Right forelimb (tissue), 1 donor: ENCODE results near the gene FBRSL1.
A peak's percentile ranks its signal among the peaks of the same experiment; 100 is the strongest.

ENCODE experiments used
- DNase-seq: peaks from one replicate; pipeline ENCODE4 v3.0.0-alpha.2; 2018

The FBRSL1 gene

DNA sequence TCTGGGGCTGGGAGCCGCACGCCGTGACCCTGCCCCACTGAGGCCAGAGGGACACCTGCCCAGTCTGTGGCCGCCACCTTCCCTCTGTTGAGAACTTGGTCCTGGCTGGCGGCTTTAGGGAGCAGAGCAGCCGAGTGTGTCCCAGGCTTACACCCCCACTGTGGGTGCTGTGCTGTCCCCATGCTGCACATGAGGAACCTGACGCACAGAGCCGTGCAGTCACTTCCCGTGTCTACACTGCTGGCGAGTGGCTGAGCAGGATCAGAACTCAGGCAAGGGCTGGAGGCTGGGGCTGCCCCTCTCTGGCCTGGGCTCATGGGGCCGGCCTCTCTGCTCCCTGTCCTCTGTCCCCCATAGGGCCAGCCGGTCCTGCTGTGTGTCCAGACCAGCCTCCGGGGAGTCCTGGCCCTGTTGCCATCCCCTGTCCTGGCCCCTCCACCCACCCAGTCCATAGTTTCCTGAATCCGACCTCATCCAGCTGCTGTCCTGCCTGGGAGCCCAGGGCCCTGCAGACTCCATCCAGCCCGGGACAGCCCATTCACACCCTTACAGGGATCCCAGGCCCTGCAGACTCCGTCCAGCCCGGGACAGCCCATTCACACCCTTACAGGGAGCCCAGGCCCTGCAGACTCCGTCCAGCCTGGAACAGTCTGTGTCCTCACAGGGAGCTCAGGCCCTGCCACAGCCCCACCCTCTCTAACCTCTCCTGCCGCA is 10.3 kb downstream of the FBRSL1 start:
- no peak for DNase-seq

DNA sequence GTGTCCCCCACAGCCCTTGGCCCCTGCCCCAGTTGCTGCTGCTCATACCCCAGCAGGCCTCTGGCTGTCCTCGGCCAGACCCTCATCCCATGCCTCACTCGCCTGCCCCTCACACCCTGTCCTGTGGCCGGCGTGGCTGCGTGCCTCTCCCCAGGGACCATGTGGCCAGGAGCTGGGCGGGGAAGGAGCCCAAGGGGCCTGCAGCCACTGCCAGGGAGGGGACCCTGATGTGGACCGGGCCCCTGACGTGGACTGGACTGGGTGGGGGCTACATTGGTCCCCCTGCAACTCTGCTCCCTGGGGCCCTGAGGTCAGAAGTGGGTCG is 10.9 kb downstream of the FBRSL1 start:
- DNase-seq = no peak

DNA sequence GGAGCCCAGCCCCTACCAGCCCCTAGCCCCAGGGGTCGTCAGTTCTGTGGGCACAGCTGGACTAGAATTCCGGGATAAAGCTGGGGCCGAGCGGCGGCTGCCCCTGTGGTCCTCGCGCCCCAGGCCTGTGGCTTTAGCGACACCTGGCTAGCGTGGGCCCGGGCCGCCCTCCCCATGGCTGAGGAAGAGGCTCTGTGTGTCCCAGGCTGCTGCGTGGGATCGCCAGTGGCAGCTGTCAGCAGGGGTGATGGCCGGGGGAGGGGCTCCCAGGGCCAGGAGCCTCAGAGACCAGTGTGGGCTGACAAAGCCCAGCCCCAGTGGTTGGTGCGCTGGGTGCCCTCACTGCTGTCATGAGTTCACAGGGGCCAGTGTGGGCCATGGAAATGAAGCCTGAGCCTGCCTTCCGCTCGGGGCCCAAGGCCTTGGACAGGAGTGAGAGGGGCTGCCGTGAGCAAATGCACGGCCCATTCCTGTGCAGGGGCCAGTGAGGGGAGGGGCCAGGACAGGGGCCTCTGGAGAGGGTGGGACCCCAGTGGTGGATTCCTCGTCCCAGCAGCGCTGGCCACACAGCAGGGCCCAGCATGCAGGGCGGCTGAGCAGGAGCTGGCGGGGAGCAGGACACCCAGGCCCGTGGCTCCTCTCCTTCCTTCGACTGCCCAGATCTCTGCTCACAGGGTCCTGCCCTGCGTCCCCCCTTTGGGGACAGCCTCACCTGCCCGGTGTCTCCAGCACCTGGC is 11.4 kb downstream of the FBRSL1 start:
- DNase-seq = no peak

- no peak for DNase-seq
Measured at GRCh38 chr12:132502149-132502881, 12.4 kb downstream of the FBRSL1 start.

- no peak for DNase-seq
Measured at GRCh38 chr12:132502882-132503193, 12.9 kb downstream of the FBRSL1 start.

- no peak for DNase-seq
Measured at GRCh38 chr12:132503618-132504204, 13.8 kb downstream of the FBRSL1 start.

DNA sequence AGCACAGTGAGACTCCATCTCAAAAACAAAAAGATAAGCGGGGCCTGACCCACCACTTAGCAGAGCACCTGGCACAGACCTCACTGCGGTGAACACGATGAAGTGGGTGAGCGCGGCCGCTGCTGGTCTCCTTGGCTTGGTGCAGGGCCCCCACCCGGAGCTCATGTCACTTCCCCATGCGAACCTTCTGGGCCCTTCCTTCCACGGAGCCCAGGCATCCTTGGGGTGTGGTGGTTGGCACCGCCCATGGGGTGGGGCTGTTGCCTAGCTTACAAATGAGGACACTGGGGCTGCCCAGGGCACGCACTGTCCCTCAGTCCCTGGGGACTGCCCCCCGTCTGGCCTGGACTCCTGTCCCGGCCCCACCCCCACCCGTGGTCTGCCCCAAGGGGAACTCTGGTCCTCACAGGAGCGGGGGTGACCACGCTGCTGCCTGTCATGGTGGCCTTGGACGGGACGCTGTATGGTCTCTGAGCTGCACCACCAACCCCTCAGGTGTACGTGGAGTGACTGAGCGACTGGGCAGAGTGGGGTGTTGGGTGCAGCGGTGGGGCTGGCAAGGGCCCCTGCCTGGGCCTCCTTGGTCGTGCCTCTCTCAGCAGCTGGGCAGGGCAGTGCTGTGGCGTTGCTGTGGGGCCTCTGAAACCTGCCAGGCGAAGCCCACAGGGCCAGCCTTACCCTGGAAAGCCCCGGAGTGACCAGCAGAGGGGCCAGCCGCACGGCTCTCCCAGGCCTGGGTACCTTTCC is 15.3 kb downstream of the FBRSL1 start:
- no peak for DNase-seq

DNA sequence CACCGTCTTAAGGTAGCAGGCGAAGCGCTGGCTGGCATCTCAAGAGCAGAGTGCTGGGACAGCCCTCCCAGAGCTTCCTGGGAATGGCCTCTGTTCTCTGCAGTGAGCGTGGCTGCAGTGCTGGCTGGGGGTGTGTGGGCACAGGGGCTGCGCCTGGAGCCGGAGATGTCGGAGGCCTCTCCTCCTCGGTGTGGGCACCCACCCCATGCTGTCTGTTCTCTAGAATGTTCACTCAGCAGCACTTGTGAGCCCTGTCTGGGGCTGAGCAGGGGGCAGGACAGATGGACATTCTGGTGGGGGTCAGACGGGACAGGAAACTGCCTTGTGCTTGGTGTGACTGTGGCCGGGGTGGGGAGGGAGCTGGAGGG is 15.9 kb downstream of the FBRSL1 start:
- DNase-seq = no peak

DNA sequence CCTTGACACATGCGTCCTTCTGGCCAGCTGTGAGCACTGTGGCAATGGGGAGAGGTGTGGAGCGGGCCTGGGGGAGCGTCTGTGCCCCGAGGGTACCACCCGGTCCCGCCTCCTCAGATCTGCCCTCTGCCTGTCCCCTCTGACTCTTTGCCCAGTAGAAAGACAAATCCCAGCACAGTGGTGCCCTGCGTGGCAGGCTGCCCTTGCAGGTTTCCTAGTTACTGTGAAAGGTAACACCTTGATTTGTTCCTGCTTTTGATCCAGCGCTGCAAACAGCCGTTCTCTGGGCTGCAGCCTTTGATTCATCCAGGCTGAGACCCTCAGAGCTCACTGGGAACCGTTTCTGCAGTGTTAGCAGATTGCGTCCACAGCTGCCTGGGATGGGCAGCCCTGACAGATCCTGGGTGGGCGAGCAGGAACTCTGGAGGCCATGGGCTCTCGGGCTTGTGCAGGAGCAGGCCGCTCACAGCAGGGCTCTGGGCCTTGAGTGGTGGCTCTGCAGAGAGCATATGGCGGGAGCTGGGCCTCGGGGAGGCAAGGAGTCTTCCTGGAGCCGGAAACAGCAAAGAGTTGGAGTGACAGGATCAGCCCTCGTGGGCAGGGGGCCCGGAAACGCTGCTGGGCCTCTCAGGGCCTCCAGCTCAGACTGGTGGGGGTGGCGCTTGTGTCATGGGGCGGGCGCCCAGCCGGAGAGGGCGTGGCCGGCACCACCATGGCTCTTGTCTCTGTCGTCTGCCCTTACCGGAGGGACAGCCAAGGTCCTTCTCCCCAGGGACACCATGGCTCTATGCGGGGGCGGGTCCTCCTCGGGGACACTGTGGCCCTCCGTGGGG is 16.6 kb downstream of the FBRSL1 start:
- peak; percentile 83 for DNase-seq

DNA sequence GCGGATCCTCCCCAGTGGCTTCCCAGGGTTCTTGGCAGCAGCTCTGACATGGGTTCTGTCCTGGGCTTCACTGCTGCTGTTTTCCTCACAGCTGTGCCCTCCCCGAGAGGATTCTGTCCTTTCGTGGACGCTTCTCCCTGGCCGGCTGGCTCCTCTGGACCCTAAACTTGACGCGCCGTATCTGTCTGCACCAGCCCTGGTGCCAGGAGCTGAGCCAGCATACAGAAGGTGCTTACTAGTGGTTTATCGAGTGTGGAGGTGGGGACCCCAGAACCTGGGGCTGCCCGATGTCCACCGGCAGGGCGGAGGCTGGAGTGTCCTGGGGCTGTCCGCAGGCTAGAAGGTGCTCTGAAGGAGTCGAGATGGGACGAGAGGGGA is 17.2 kb downstream of the FBRSL1 start:
- DNase-seq = no peak

DNA sequence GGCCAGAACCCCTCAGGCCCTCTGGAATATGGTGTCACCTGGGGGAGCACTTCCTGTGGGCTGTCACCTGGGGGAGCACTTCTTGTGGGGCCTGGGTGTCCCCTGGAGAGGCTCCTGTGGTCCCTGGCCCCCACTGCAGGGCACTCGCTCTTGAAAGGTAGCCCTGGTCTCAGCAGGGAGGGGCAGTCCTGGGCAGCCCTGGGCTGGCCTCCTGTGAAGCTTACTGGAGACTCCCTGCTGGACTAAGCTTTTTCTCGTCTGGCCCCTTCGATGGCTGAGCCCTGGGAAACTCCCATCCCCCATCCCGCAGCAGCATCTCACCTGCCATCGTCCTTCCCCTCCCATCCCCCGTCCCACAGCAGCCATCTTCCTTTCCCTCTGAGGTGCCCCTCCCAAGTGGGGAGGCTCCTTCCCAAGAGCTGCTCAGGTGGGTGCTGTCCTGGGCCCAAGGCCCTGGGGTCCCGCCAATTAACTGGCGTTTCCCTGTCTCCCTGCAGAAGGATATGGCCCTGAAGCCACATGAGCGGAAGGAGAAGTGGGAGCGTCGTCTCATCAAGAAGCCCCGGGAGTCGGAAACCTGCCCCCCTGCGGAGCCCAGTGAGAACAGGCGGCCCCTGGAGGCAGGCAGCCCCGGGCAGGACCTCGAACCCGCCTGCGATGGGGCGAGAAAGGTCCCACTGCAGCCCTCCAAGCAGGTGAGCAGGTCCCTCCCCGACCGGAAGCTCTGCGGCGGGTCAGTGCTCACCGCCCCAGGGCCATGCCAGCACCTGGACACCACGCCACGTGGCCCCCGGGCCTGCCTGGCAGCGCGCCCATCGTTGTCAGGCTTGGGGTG is 17.9 kb downstream of the FBRSL1 start:
- no peak for DNase-seq

DNA sequence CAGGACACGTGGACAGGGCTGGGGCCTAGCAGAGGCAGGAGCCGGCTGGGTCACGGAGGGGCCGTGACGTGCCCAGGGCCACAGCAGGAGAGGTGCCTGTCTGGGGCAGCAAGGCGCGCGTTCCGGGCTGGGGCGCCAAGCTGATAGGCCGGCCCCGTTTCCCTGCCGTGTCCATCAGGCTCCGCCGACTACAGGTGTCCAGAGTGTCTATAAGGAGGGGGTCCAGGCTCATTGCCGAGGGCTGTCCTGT is 18.5 kb downstream of the FBRSL1 start:
- no peak for DNase-seq

DNA sequence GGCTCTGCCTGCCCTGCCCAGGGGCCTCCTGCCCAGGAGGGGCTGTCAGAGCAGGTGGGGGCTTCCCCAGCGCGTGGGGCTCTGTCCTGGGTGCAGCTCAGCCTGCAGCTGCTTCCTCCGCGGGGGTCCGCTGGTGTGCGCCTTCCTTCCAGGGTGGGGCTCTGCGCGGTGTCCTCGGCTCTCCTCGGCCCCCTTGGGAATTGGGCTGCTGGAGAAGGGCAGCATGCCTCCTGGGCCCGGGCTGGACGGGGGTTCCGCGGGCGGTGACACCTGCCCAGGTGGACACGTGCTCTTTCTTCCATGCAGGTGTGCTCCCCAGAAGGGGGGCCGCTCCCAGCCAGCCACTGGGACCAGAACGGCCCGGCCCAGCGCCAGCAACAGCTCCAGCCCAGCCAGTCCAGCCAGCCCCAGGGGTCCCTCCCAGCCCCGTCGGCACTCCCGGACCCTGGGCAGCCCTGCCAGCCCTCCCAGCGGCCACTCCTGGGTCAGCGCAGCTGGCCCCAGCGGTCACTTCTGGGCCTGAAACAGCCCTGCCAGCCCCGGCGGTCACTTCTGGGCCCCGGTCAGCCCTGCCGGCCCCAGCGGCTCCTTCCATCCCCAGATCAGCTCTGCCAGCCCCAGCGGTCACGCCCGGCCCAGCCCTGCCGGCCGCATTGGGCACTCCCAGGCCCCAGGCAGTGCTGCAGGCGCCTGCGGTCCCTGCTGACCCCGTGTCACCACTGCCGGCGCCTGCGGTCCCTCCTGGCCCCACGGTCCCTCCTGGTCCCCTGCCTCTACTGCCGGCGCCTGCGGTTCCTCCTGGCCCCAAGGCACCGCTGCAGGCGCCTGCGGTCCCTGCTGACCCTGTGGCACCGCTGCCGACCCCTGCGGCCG is 19.1 kb downstream of the FBRSL1 start:
- no peak for DNase-seq

DNA sequence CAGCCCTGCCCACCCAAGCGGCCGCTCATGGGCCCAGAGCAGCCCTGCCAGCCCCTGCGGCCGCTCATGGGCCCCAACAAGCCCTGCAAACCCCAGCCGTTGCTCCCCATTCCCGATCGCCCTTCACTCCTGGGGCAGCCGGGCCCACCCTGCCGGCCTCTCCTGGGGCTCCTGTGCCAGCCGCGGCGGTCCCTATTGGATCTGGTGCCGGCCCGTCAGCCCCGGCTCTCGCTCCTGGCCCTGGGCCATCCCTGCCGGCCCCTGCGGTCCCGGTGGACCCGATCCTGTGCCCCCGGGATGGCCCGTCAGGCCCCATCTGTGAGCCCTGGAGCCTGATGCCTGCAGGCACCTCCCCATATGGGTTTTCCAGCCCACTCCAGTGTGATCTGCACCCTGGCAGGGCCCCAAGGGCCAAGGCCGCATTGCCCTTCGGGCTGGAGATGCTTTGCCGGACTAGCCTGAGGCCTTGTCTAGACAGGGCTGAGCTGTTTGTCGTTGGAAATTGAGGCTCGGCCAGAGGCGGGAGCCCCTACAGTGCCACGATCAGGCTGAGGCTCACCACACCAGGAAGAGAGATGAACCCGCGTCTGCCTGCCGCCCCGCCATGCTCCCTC is 20.3 kb downstream of the FBRSL1 start:
- no peak for DNase-seq

- no peak for DNase-seq
Measured at GRCh38 chr12:132510746-132511477, 21.0 kb downstream of the FBRSL1 start.

GRCh38 chr12:132511516-132512196 is 21.7 kb downstream of the FBRSL1 start:
- DNase-seq = no peak

DNA sequence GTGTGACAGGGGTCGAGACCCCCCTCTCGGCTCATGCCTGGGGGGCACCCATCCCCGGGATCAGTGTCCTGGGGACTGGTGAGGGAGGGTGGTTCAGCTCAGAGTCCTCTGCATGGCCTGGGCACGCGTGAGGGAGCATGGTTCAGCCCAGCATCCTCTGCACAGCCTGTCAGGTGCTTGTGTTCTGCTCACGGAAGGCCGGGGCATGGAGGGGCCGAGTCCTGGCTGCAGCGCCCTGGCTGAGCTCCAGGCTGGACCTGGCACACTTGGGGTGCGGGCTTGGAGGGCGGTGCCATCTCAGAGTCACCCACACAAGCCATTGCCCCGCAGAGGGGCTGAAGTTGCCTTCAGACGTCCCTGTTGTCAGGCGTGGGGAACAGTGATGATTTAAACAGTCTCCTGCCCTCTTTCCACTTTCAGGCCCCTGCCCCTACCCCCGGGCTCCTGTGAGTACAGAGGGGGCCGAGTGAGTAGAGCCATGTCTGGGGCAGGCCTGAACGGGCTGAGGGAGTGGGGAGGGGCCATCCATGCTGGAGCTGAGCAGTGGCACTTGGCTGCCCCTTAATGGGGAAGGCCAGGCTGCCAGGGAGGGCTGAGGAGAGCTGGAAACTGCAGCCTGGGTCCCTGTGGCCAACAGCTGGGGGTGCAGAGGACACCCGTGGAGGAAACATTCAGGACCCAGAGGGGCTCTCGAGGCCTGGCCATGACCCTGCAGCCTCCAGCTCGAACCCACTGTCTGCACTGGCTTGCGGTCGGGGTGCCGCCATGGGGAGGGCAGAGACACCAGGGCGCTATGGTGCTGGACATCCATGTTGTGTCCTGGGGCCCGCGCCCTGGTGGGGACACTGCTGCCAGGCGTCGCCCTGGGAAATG is 22.5 kb downstream of the FBRSL1 start:
- DNase-seq = no peak

GRCh38 chr12:132513070-132513398 is 23.1 kb downstream of the FBRSL1 start:
- DNase-seq = no peak
